ENCODE data around the gene GCC1. TPM values are rescaled to one million over a fixed set of nuclear protein-coding genes. Genes with fewer than 3 reads are reported as not detected.

Gene GCC1
- total and polyA plus RNA-seq, 3 experiments from 2014 or later: 20.1 to 21.0 (median 20.2) TPM

DNA sequence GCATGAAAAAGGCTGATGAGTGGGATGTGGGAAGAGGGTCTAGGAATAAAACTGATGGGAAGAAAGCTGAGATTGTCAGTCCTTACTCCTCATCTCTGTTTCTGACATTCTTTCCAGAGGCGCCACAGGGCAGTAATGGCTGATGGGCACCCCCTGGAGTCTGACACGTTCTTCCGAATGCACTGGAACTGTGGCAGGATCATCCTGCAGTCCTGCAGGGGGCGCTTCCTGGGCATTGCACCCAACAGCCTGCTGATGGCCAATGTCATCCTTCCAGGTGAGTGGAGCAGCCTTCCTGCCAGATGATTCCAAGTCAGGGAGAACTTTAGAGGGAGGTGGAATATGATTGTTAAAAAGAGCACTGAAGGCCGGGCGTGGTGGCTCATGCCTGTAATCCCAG lies 12.9 kb upstream of the GCC1 start:
- Histone ChIP-seq H3K4me1 (ENCODE audit: insufficient read depth, low read length) (no peaks in the 10 kb centered on the region), H3K27me3 (ENCODE audit: insufficient read depth, low read length, poor library complexity, severe bottlenecking) (no peaks in the 10 kb centered on the region), H3K27ac (ENCODE audit: low read depth, low read length) (no peak overlapping the region), H3K9me3 (ENCODE audit: low read length) (no peaks in the 10 kb centered on the region), H3K4me3 (ENCODE audit: low read length) (no peak overlapping the region), H3K36me3 (ENCODE audit: insufficient read depth, low read length) (no peaks in the 10 kb centered on the region)
- DNase-seq: no peak
- no peak overlapping the region for H3K4me3 Mint-ChIP-seq
- no peaks in the 10 kb centered on the region for H3K9me3 Mint-ChIP-seq
- CTCF ChIA-PET: no interaction called here
- peaks cover 0 to 1% of the 10 kb centered on the region in 2 donors for H3K27me3 Mint-ChIP-seq
- H3K27ac Mint-ChIP-seq: no peak overlapping the region
- H3K36me3 Mint-ChIP-seq: peaks cover 0 to 6% (median 2%) of the 10 kb centered on the region in 3 donors
- H3K4me1 Mint-ChIP-seq: no peaks in the 10 kb centered on the region
- POLR2A ChIA-PET: no interaction called here

DNA sequence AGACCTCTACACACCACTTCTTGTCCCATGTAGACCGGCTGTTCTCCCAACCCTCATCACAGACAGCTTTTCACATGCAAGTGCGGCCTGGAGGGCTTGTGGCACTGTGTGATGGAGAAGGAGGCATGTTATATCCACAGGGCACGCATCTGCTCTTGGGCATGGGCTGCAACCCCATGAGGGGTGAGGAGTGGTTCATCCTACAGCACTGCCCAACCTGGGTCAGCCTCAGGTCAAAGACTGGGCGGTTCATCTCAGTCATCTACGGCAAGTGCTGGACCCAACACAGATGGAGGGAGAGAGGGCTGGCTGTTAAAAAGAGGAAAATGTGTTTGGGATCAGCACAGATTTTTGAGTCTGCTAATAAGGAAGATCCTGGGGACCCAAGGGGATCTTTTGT lies 10.3 kb upstream of the GCC1 start:
- H3K36me3 ChIP-seq (ENCODE audit: insufficient read depth, low read length): peaks cover 11% of the 10 kb centered on the region
- ChIA-PET POLR2A (no interaction called here), CTCF (no interaction called here)

DNA sequence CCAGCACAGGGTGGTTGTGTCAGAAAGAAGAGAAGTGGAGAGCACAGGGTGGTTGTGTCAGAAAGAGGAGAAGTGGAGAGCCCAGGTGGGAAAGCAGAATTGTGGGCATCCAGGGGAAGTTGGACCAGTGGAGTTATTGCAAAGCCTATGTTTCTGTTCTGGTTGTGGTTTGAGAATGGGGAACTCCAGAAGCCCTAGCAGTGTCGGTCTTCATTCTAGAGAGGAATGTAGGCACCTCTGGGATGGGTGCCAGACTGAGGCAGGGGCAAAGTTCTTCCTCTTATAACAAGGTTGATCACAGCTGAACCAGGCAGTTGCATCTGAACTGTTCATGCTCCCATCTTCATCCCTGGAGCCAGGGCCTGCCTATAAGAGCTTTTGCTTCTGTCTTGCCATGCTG lies 9.1 kb upstream of the GCC1 start:
- Mint-ChIP-seq H3K27ac (peak overlapping the region in 1 of 8 donors; percentile 51), H3K9me3 (no peaks in the 10 kb centered on the region), H3K4me1 (peaks cover 6 to 11% (median 7%) of the 10 kb centered on the region in 3 donors), H3K27me3 (peaks cover 0 to 1% of the 10 kb centered on the region in 2 donors), H3K36me3 (peaks cover 3 to 32% (median 6%) of the 10 kb centered on the region in 3 donors), H3K4me3 (no peak overlapping the region)
- DNase-seq: no peak
- Histone ChIP-seq H3K9me3 (ENCODE audit: low read length) (no peaks in the 10 kb centered on the region), H3K27me3 (ENCODE audit: insufficient read depth, low read length, poor library complexity, severe bottlenecking) (no peaks in the 10 kb centered on the region), H3K4me1 (ENCODE audit: insufficient read depth, low read length) (peaks cover 3% of the 10 kb centered on the region), H3K36me3 (ENCODE audit: insufficient read depth, low read length) (peaks cover 13% of the 10 kb centered on the region), H3K4me3 (ENCODE audit: low read length) (no peak overlapping the region), H3K27ac (ENCODE audit: low read depth, low read length) (no peak overlapping the region)
- CTCF ChIA-PET: no interaction called here
- POLR2A ChIA-PET: no interaction called here

More for the DNA sequence above, 10.3 kb upstream of the GCC1 start:
- Histone ChIP-seq H3K27me3 (ENCODE audit: insufficient read depth, low read length, poor library complexity, severe bottlenecking) (no peaks in the 10 kb centered on the region), H3K4me3 (ENCODE audit: low read length) (no peak overlapping the region), H3K4me1 (ENCODE audit: insufficient read depth, low read length) (no peaks in the 10 kb centered on the region), H3K27ac (ENCODE audit: low read depth, low read length) (no peak overlapping the region), H3K9me3 (ENCODE audit: low read length) (no peaks in the 10 kb centered on the region)
- Mint-ChIP-seq H3K4me1 (peaks cover 0 to 5% (median 0%) of the 10 kb centered on the region in 3 donors), H3K27me3 (peaks cover 0 to 1% of the 10 kb centered on the region in 2 donors), H3K27ac (peak overlapping the region in 2 of 8 donors; percentile 6 to 63), H3K9me3 (no peaks in the 10 kb centered on the region), H3K36me3 (peaks cover 3 to 21% (median 6%) of the 10 kb centered on the region in 3 donors), H3K4me3 (no peak overlapping the region)
- no peak for DNase-seq

DNA sequence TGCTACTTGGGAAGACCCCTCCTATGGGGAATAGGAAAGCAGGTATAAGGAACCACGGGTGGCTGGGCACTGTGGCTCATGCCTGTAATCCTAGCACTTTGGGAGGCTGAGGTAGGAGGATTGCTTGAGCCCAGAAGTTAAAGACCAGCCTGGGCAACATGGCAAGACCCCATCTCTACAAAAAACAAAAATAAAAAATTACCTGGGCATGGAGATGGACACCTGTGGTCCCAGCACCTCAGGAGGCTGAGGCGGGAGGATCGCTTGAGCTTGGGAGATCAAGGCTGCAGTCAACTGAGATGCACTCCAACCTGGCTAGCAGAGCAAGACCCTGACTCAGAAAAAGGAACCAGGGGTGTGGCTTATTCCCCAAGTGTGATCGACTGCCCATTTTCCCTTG lies 7.2 kb upstream of the GCC1 start:
- Mint-ChIP-seq H3K27ac (peak overlapping the region in 1 of 8 donors; percentile 51), H3K36me3 (peaks cover 0 to 38% (median 3%) of the 10 kb centered on the region in 3 donors), H3K4me3 (peak overlapping the region in 1 of 7 donors; percentile 76), H3K27me3 (peaks cover 0 to 1% of the 10 kb centered on the region in 2 donors), H3K9me3 (no peaks in the 10 kb centered on the region), H3K4me1 (peaks cover 14 to 23% (median 17%) of the 10 kb centered on the region in 3 donors)
- ChIA-PET CTCF (no interaction called here), POLR2A (no interaction called here)
- Histone ChIP-seq H3K27me3 (ENCODE audit: insufficient read depth, low read length, poor library complexity, severe bottlenecking) (no peaks in the 10 kb centered on the region), H3K36me3 (ENCODE audit: insufficient read depth, low read length) (peaks cover 13% of the 10 kb centered on the region), H3K4me1 (ENCODE audit: insufficient read depth, low read length) (peaks cover 15% of the 10 kb centered on the region), H3K9me3 (ENCODE audit: low read length) (no peaks in the 10 kb centered on the region), H3K27ac (ENCODE audit: low read depth, low read length) (no peak overlapping the region), H3K4me3 (ENCODE audit: low read length) (no peak overlapping the region)
- DNase-seq: no peak

DNA sequence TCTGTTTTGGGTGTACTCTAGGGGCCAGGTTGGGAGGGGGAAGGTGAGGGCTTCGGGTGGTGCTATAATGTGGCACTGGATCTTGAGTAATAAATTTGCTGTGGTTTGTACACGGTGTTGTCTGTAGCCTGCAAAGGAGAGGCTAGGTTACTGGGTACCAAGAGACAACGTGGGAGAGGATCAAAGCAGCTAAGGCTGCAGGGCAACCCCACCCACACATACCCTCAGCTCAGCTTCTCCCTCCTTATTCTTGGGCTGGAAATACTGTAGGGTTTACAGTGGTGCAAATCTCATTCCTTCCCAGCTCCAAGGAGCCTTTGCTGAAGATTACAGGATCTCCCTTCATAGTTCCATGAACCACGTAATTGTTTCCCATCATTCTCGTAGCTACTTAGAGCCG lies 6.2 kb upstream of the GCC1 start:
- Mint-ChIP-seq H3K27me3 (peaks cover 0 to 1% of the 10 kb centered on the region in 2 donors), H3K4me3 (peak overlapping the region in 2 of 7 donors; percentile 24 to 76), H3K4me1 (peaks cover 16 to 32% (median 27%) of the 10 kb centered on the region in 3 donors), H3K9me3 (no peaks in the 10 kb centered on the region), H3K27ac (peak overlapping the region in 5 of 8 donors; percentile 23 to 71 (median 58)), H3K36me3 (peaks cover 0 to 38% (median 3%) of the 10 kb centered on the region in 3 donors)
- H3K9me3 ChIP-seq (ENCODE audit: low read length): no peaks in the 10 kb centered on the region
- no peak overlapping the region for H3K4me3 ChIP-seq (ENCODE audit: low read length)
- H3K36me3 ChIP-seq (ENCODE audit: insufficient read depth, low read length): peaks cover 13% of the 10 kb centered on the region
- H3K4me1 ChIP-seq (ENCODE audit: insufficient read depth, low read length): peaks cover 17% of the 10 kb centered on the region
- ChIA-PET CTCF (no interaction called here), POLR2A (no interaction called here)
- DNase-seq: no peak
- H3K27me3 ChIP-seq (ENCODE audit: insufficient read depth, low read length, poor library complexity, severe bottlenecking): no peaks in the 10 kb centered on the region
- H3K27ac ChIP-seq (ENCODE audit: low read depth, low read length): no peak overlapping the region

DNA sequence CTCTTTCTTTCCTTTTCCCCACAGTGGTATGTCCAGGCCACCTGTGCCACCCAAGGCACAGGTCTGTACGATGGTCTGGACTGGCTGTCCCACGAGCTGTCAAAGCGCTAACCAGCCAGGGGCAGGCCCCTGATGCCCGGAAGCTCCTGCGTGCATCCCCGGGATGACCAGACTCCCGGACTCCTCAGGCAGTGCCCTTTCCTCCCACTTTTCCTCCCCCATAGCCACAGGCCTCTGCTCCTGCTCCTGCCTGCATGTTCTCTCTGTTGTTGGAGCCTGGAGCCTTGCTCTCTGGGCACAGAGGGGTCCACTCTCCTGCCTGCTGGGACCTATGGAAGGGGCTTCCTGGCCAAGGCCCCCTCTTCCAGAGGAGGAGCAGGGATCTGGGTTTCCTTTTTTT lies 5.8 kb upstream of the GCC1 start:
- Histone ChIP-seq H3K4me3 (ENCODE audit: low read length) (no peak overlapping the region), H3K4me1 (ENCODE audit: insufficient read depth, low read length) (peaks cover 17% of the 10 kb centered on the region), H3K27ac (ENCODE audit: low read depth, low read length) (no peak overlapping the region), H3K27me3 (ENCODE audit: insufficient read depth, low read length, poor library complexity, severe bottlenecking) (no peaks in the 10 kb centered on the region), H3K36me3 (ENCODE audit: insufficient read depth, low read length) (peaks cover 13% of the 10 kb centered on the region), H3K9me3 (ENCODE audit: low read length) (no peaks in the 10 kb centered on the region)
- POLR2A ChIA-PET: no interaction called here
- Mint-ChIP-seq H3K27me3 (peaks cover 0 to 1% of the 10 kb centered on the region in 2 donors), H3K36me3 (peaks cover 0 to 38% (median 3%) of the 10 kb centered on the region in 3 donors), H3K4me3 (peak overlapping the region in 3 of 7 donors; percentile 26 to 76 (median 34)), H3K4me1 (peaks cover 20 to 36% (median 29%) of the 10 kb centered on the region in 3 donors), H3K9me3 (no peaks in the 10 kb centered on the region), H3K27ac (peak overlapping the region in 2 of 8 donors; percentile 47 to 70)
- DNase-seq: no peak
- CTCF ChIA-PET: no interaction called here

DNA sequence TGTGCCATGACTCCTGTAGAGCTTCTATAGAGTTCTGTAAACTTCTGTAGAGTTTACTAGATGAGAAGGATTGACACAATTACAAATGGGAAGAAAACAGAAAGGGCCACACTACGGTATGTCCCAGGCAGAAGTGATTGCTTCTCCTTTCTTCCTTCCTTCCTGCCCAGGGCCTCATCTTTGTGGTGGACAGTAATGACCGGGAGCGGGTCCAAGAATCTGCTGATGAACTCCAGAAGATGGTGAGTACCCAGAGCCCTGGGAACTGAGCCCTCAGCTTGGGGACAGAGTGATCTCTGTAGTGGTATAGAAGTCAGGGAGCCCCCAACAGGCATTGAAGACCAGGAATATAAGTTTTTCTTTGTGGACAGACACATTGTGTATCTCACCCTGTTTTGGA lies 4.5 kb upstream of the GCC1 start:
- Mint-ChIP-seq H3K4me3 (peak overlapping the region; percentile 90 to 99 (median 94)), H3K4me1 (peaks cover 28 to 47% (median 37%) of the 10 kb centered on the region in 3 donors), H3K27ac (peak overlapping the region; percentile 25 to 99 (median 88)), H3K9me3 (no peaks in the 10 kb centered on the region), H3K36me3 (peaks cover 0 to 41% (median 3%) of the 10 kb centered on the region in 3 donors), H3K27me3 (peaks cover 0 to 1% of the 10 kb centered on the region in 2 donors)
- DNase-seq: no peak
- ChIA-PET CTCF (no interaction called here), POLR2A (no interaction called here)
- Histone ChIP-seq H3K27me3 (ENCODE audit: insufficient read depth, low read length, poor library complexity, severe bottlenecking) (no peaks in the 10 kb centered on the region), H3K27ac (ENCODE audit: low read depth, low read length) (no peak overlapping the region), H3K4me1 (ENCODE audit: insufficient read depth, low read length) (peaks cover 25% of the 10 kb centered on the region), H3K4me3 (ENCODE audit: low read length) (no peak overlapping the region), H3K36me3 (ENCODE audit: insufficient read depth, low read length) (peaks cover 13% of the 10 kb centered on the region), H3K9me3 (ENCODE audit: low read length) (no peaks in the 10 kb centered on the region)

DNA sequence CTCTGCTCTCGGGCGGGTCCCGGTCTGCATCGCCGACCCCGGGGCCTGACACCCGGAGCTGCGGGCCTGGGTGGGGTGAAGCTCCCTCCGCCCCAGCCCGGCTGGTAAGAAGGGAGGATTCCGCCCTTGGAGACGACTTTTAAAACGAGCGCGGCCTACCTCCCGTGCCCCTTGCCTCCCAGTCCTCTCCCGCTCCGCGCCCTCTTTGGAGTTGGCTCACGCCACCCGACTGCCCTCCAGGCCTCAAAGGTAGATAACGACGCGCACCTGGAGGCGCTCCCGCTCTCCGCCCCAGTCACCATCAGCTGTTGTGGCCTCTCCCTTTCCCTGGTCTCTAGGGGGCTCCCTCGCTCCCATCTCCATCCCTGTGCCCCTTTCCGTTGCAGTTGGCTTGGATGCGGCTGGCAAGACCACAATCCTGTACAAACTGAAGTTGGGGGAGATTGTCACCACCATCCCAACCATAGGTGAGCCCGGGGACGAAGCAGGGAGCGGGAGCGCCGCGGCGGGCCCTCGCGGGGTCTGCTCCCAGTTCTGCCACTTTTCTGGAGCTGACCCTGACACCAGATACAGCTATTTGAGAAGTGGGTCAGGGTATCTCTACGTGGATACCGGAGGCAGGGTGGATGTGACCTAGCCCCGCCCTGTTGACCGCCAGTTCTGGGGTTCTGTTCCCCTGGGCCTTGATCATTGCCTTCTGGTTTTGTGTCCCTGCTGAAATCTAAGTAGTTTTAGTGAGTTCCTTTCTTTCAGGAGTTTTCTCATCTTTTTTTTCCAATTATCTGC lies 3.5 kb upstream of the GCC1 start:
- DNase-seq: peak in 3 of 5 donors; percentile 13 to 57 (median 16)
- Histone ChIP-seq H3K4me3 (ENCODE audit: low read length) (peak overlapping the region; percentile 79), H3K36me3 (ENCODE audit: insufficient read depth, low read length) (peaks cover 13% of the 10 kb centered on the region), H3K27ac (ENCODE audit: low read depth, low read length) (peak overlapping the region; percentile 92), H3K27me3 (ENCODE audit: insufficient read depth, low read length, poor library complexity, severe bottlenecking) (no peaks in the 10 kb centered on the region), H3K4me1 (ENCODE audit: insufficient read depth, low read length) (peaks cover 35% of the 10 kb centered on the region), H3K9me3 (ENCODE audit: low read length) (no peaks in the 10 kb centered on the region)
- Mint-ChIP-seq H3K27ac (peak overlapping the region; percentile 67 to 99 (median 96)), H3K9me3 (no peaks in the 10 kb centered on the region), H3K4me1 (peaks cover 38 to 57% (median 46%) of the 10 kb centered on the region in 3 donors), H3K36me3 (peaks cover 0 to 43% (median 3%) of the 10 kb centered on the region in 3 donors), H3K4me3 (peak overlapping the region; percentile 90 to 99 (median 94)), H3K27me3 (no peaks in the 10 kb centered on the region)
- ChIA-PET CTCF (no interaction called here), POLR2A (interaction anchor here (1.5 kb wide), 2 partner anchors 62 to 547 kb away, joined by 5 to 9 read pairs; no protein-coding TSS in a partner anchor)

All from CD8-positive, alpha-beta memory T cell (primary cell).